ENCODE results near the gene CLASP1.

- TF ChIP-seq BACH2 (CRISPR knock-in tag; IDR thresholded peaks at IDR 0.05; ENCODE audit: borderline replicate concordance) (no peak), TCF4 (CRISPR knock-in tag; IDR thresholded peaks at IDR 0.05; ENCODE audit: borderline replicate concordance) (no peak), OSR1 (CRISPR knock-in tag; IDR thresholded peaks at IDR 0.05) (no peak)
Observed at GRCh38 chr2:121598087-121598486, 51.2 kb downstream of the CLASP1 start.

All from SK-N-SH treated with all-trans-retinoic acid at 6 μM for 48 hours (cell line).